MCF 10A (cell line): ENCODE measurements around the gene GCFC2. TPM values are rescaled to one million over a fixed set of nuclear protein-coding genes. Genes with fewer than 3 reads are reported as not detected.

Experiments used
- BruUV-seq: library from RNA; stranded (reverse); fragments of 400-500 nt; replicated peaks from 2 replicates; lab custom pipeline; 2021; lab: Mats Ljungman, UMichigan
- CTCF ChIA-PET: fragments of 300-600 bp; sonication (Branson Sonifier 250); formaldehyde crosslinking; extraction: SDS; loops from one replicate; lab custom pipeline; 2021; ENCODE audit warnings: antibody characterized with exemption, inconsistent platforms; lab: Yijun Ruan, JAX
- POLR2A ChIA-PET: fragments of 300-600, 350-650 bp; sonication (Branson Sonifier 250); formaldehyde crosslinking; extraction: SDS; loops from one replicate; lab custom pipeline; 2020; ENCODE audit warnings: antibody characterized with exemption, inconsistent platforms; lab: Yijun Ruan, JAX
- DNase-seq: peaks from one replicate; pipeline ENCODE4 v3.0.0-alpha.2; 2018; ENCODE audit not compliant: unreplicated experiment
- H3K27ac Mint-ChIP-seq: one replicate; pipeline ENCODE4 v1.8.0; 2022; ENCODE audit warnings: mild to moderate bottlenecking, low read depth, mixed read lengths; ENCODE audit not compliant: unreplicated experiment
- H3K27me3 Mint-ChIP-seq: one replicate; pipeline ENCODE4 v1.8.0; 2022; ENCODE audit warnings: mixed read lengths; ENCODE audit not compliant: insufficient read depth, unreplicated experiment
- H3K36me3 Mint-ChIP-seq: one replicate; pipeline ENCODE4 v1.8.0; 2022; ENCODE audit warnings: mild to moderate bottlenecking, moderate library complexity, mixed read lengths; ENCODE audit not compliant: insufficient read depth, unreplicated experiment
- H3K4me1 Mint-ChIP-seq: one replicate; pipeline ENCODE4 v1.8.0; 2022; ENCODE audit warnings: mixed read lengths; ENCODE audit not compliant: insufficient read depth, unreplicated experiment
- H3K4me3 Mint-ChIP-seq: one replicate; pipeline ENCODE4 v1.8.0; 2022; ENCODE audit warnings: mild to moderate bottlenecking, moderate library complexity, mixed read lengths; ENCODE audit not compliant: unreplicated experiment
- H3K9me3 Mint-ChIP-seq: one replicate; pipeline ENCODE4 v1.8.0; 2022; ENCODE audit warnings: mixed read lengths; ENCODE audit not compliant: unreplicated experiment
- CTCF ChIP-seq: fragments of 200-600 bp; IDR thresholded peaks from one replicate; pipeline ENCODE4 v1.8.0; 2022; ENCODE audit warnings: antibody characterized with exemption, mild to moderate bottlenecking; ENCODE audit not compliant: unreplicated experiment
- intact Hi-C: fragments of 100-400 bp; cut with micrococcal nuclease; formaldehyde crosslinking; loops from 2 replicates; pipeline ENCODE4 v1.14.1; 2022
- total RNA-seq: library from RNA; stranded (reverse); gene quantifications from 2 replicates; pipeline ENCODE4 v1.2.3, GENCODE V29; 2022

Gene GCFC2
- total RNA-seq, 1 experiment from 2014 or later = 41.3 TPM

GRCh38 chr2:75728614-75729419, 18.1 kb upstream of the GCFC2 start:
- POLR2A ChIA-PET = no interaction called here
- Mint-ChIP-seq H3K36me3 (no peaks in the 10 kb centered on the region), H3K4me1 (no peaks in the 10 kb centered on the region), H3K9me3 (no peaks in the 10 kb centered on the region), H3K27ac (no peak overlapping the region), H3K4me3 (no peak overlapping the region), H3K27me3 (peaks cover 23% of the 10 kb centered on the region)
- no peak for DNase-seq
- no TSS peak for BruUV-seq
- intact Hi-C loops = loop anchor here (10.0 kb wide), 1 partner anchor 466 kb away; no protein-coding TSS in a partner anchor
- CTCF ChIA-PET = interaction anchor here (0.6 to 5.4 kb wide), 7 partner anchors 8 to 879 kb away, joined by 3 to 28 read pairs (median 4); no protein-coding TSS in a partner anchor
- no peak for TF ChIP-seq CTCF

- ChIA-PET POLR2A (interaction anchor here (1.0 kb wide), 1 partner anchor 12 kb away, joined by 3 read pairs; the partner anchor contains the start of gene GCFC2), CTCF (interaction anchor here (0.5 to 3.8 kb wide), 4 partner anchors 8 to 259 kb away, joined by 3 to 28 read pairs (median 4); no protein-coding TSS in a partner anchor)
- Mint-ChIP-seq H3K9me3 (no peaks in the 10 kb centered on the region), H3K27ac (no peak overlapping the region), H3K4me1 (no peaks in the 10 kb centered on the region), H3K27me3 (peaks cover 22% of the 10 kb centered on the region), H3K36me3 (no peaks in the 10 kb centered on the region), H3K4me3 (no peak overlapping the region)
- no peak for TF ChIP-seq CTCF
- intact Hi-C loops = loop anchor here (10.0 kb wide), 1 partner anchor 472 kb away; no protein-coding TSS in a partner anchor
- no peak for DNase-seq
- BruUV-seq = no TSS peak
Measured at GRCh38 chr2:75722687-75723086, 12.0 kb upstream of the GCFC2 start.

- CTCF ChIA-PET = interaction anchor here (1.2 to 3.8 kb wide), 2 partner anchors 10 to 81 kb away, joined by 3 to 28 read pairs; no protein-coding TSS in a partner anchor
- no peak for TF ChIP-seq CTCF
- intact Hi-C loops = loop anchor here (10.0 kb wide), 1 partner anchor 474 kb away; no protein-coding TSS in a partner anchor
- no peak overlapping the region for H3K27ac Mint-ChIP-seq
- H3K4me3 Mint-ChIP-seq = no peak overlapping the region
- DNase-seq = no peak
- POLR2A ChIA-PET = no interaction called here
- H3K27me3 Mint-ChIP-seq = peaks cover 13% of the 10 kb centered on the region
- BruUV-seq = no TSS peak
- no peaks in the 10 kb centered on the region for H3K36me3 Mint-ChIP-seq
- no peaks in the 10 kb centered on the region for H3K4me1 Mint-ChIP-seq
- H3K9me3 Mint-ChIP-seq = no peaks in the 10 kb centered on the region
Measured at GRCh38 chr2:75720525-75720924, 9.8 kb upstream of the GCFC2 start.

GRCh38 chr2:75719616-75720015, 8.9 kb upstream of the GCFC2 start:
- POLR2A ChIA-PET = interaction anchor here (0.6 kb wide), 2 partner anchors 30 to 477 kb away, joined by 3 read pairs; no protein-coding TSS in a partner anchor
- no TSS peak for BruUV-seq
- H3K4me3 Mint-ChIP-seq = no peak overlapping the region
- H3K27me3 Mint-ChIP-seq = peaks cover 13% of the 10 kb centered on the region
- no peak for TF ChIP-seq CTCF
- no peaks in the 10 kb centered on the region for H3K9me3 Mint-ChIP-seq
- no peaks in the 10 kb centered on the region for H3K4me1 Mint-ChIP-seq
- intact Hi-C loops = loop anchor here (10.0 kb wide), 1 partner anchor 475 kb away; no protein-coding TSS in a partner anchor
- DNase-seq = no peak
- H3K27ac Mint-ChIP-seq = no peak overlapping the region
- CTCF ChIA-PET = interaction anchor here (0.6 to 3.8 kb wide), 3 partner anchors 9 to 880 kb away, joined by 3 to 28 read pairs (median 3); no protein-coding TSS in a partner anchor
- no peaks in the 10 kb centered on the region for H3K36me3 Mint-ChIP-seq
